OCI-LY1 (cell line): ENCODE measurements around the gene LHX5.
"Not testable (repeated sequence)": the region's sequence is repeated elsewhere in the genome, so short reads cannot be mapped to it uniquely, and the experiment has no call there.

Experiments
- H2AFZ ChIP-seq: fragments of 200-600 bp; sonication (generic), shearing (Covaris generic); 2 replicates; pipeline ENCODE4 v1.6.0; 2014; ENCODE audit warnings: antibody characterized with exemption, mild to moderate bottlenecking, low read length
- H3F3A ChIP-seq: fragments of 200-600 bp; sonication (generic), shearing (Covaris generic); 2 replicates; pipeline ENCODE4 v1.6.0; 2014; ENCODE audit warnings: mild to moderate bottlenecking, antibody characterized with exemption, low read length, moderate library complexity; ENCODE audit not compliant: insufficient read depth
- H3K27ac ChIP-seq: fragments of 200-600 bp; sonication (generic); 2 replicates; pipeline ENCODE4 v1.5.1; 2014; ENCODE audit warnings: low read length, mixed run types, mild to moderate bottlenecking, low read depth; ENCODE audit not compliant: poor library complexity, severe bottlenecking
- H3K27me3 ChIP-seq: fragments of 200-600 bp; sonication (generic); 2 replicates; pipeline ENCODE4 v1.6.0; 2014; ENCODE audit warnings: antibody characterized with exemption, mild to moderate bottlenecking, low read length, moderate library complexity; ENCODE audit not compliant: insufficient read depth
- H3K36me3 ChIP-seq: fragments of 200-600 bp; sonication (generic); 2 replicates; pipeline ENCODE4 v1.6.1; 2014; ENCODE audit warnings: mild to moderate bottlenecking, antibody characterized with exemption, low read length, moderate library complexity, mixed read lengths; ENCODE audit not compliant: insufficient read depth
- H3K4me1 ChIP-seq: fragments of 200-600 bp; sonication (generic); 2 replicates; pipeline ENCODE4 v1.5.1; 2014; ENCODE audit warnings: mild to moderate bottlenecking, low read length, moderate library complexity; ENCODE audit not compliant: insufficient read depth, severe bottlenecking
- H3K4me2 ChIP-seq: fragments of 200-600 bp; sonication (generic), shearing (Covaris generic); 2 replicates; pipeline ENCODE4 v1.6.1; 2014; ENCODE audit warnings: low read length
- H3K4me3 ChIP-seq: fragments of 200-600 bp; sonication (generic); 2 replicates; pipeline ENCODE4 v1.5.1; 2014; ENCODE audit warnings: low read length, low read depth, mild to moderate bottlenecking, mixed read lengths; ENCODE audit not compliant: poor library complexity, severe bottlenecking
- H3K79me2 ChIP-seq: fragments of 200-600 bp; shearing (Covaris generic); 2 replicates; pipeline ENCODE4 v1.6.1; 2016; ENCODE audit warnings: mixed run types, low read length, mixed read lengths; ENCODE audit not compliant: insufficient read depth
- H3K9ac ChIP-seq: fragments of 200-600 bp; sonication (generic), shearing (Covaris generic); 2 replicates; pipeline ENCODE4 v1.6.1; 2014; ENCODE audit warnings: mild to moderate bottlenecking, low read length, mixed read lengths
- H3K9me2 ChIP-seq: fragments of 200-600 bp; sonication (generic), shearing (Covaris generic); 2 replicates; pipeline ENCODE4 v1.6.1; 2014; ENCODE audit warnings: low read depth, mild to moderate bottlenecking, low read length, mixed read lengths
- H3K9me3 ChIP-seq: fragments of 200-600 bp; shearing (Covaris generic); 2 replicates; pipeline ENCODE4 v1.6.1; 2014; ENCODE audit warnings: low read length, mixed read lengths
- H4K20me1 ChIP-seq: fragments of 200-600 bp; sonication (generic), shearing (Covaris generic); 2 replicates; pipeline ENCODE4 v1.6.0; 2016; ENCODE audit warnings: mild to moderate bottlenecking, low read length; ENCODE audit not compliant: insufficient read depth
- CTCF ChIP-seq: fragments of 200-600 bp; sonication (generic), shearing (Covaris generic); IDR thresholded peaks from 2 replicates; pipeline ENCODE4 v1.5.1; 2017; ENCODE audit warnings: mild to moderate bottlenecking, antibody characterized with exemption, low read length, moderate library complexity, mixed read lengths
- EZH2 ChIP-seq: fragments of 200-600 bp; sonication (generic), shearing (Covaris generic); IDR thresholded peaks from 2 replicates; pipeline ENCODE4 v1.8.0; 2017; ENCODE audit warnings: borderline replicate concordance, mixed run types, mild to moderate bottlenecking, antibody characterized with exemption, low read length, moderate library complexity, mixed read lengths

Gene LHX5

GRCh38 chr12:113500306-113500675, 28.6 kb upstream of the LHX5 start:
- H3K4me3 ChIP-seq: no peak overlapping the region
- no peak overlapping the region for H3K9ac ChIP-seq
- H3K4me1 ChIP-seq: no peaks in the 10 kb centered on the region

GRCh38 chr12:113498490-113498889, 26.8 kb upstream of the LHX5 start:
- H3K4me1 ChIP-seq: no peaks in the 10 kb centered on the region
- no peak overlapping the region for H2AFZ ChIP-seq
- H3K9me2 ChIP-seq: no peaks in the 10 kb centered on the region
- H3K9ac ChIP-seq: no peak overlapping the region
- no peaks in the 10 kb centered on the region for H4K20me1 ChIP-seq
- H3K79me2 ChIP-seq: no peaks in the 10 kb centered on the region
- peaks cover 3% of the 10 kb centered on the region; the same call in 1 of the 2 replicates for H3K9me3 ChIP-seq
- H3K4me3 ChIP-seq: no peak overlapping the region
- no peak for TF ChIP-seq CTCF
- TF ChIP-seq EZH2: no peak
- H3F3A ChIP-seq: no peaks in the 10 kb centered on the region
- no peak overlapping the region for H3K27ac ChIP-seq
- H3K4me2 ChIP-seq: no peak overlapping the region
- no peaks in the 10 kb centered on the region for H3K36me3 ChIP-seq
- H3K27me3 ChIP-seq: no peaks in the 10 kb centered on the region

More at GRCh38 chr12:113500306-113500675, 28.6 kb upstream of the LHX5 start:
- Histone ChIP-seq H3K36me3 (no peaks in the 10 kb centered on the region), H3K9me2 (no peaks in the 10 kb centered on the region), H3K9me3 (peaks cover 3% of the 10 kb centered on the region; the same call in 1 of the 2 replicates), H3F3A (no peaks in the 10 kb centered on the region), H3K4me2 (no peak overlapping the region), H4K20me1 (no peaks in the 10 kb centered on the region), H2AFZ (no peak overlapping the region), H3K79me2 (no peaks in the 10 kb centered on the region), H3K27me3 (no peaks in the 10 kb centered on the region), H3K27ac (no peak overlapping the region)
- TF ChIP-seq EZH2 (no peak), CTCF (no peak)

GRCh38 chr12:113497693-113498092, 26.0 kb upstream of the LHX5 start:
- no peaks in the 10 kb centered on the region for H3F3A ChIP-seq
- no peaks in the 10 kb centered on the region for H3K4me1 ChIP-seq
- no peak overlapping the region for H2AFZ ChIP-seq
- no peak overlapping the region for H3K27ac ChIP-seq
- no peaks in the 10 kb centered on the region for H3K27me3 ChIP-seq
- H3K9ac ChIP-seq: no peak overlapping the region
- H3K36me3 ChIP-seq: no peaks in the 10 kb centered on the region
- no peak for TF ChIP-seq EZH2
- TF ChIP-seq CTCF: no peak
- H3K4me3 ChIP-seq: no peak overlapping the region
- no peaks in the 10 kb centered on the region for H3K9me2 ChIP-seq
- no peaks in the 10 kb centered on the region for H4K20me1 ChIP-seq
- no peak overlapping the region for H3K4me2 ChIP-seq
- peaks cover 3% of the 10 kb centered on the region; the same call in 1 of the 2 replicates for H3K9me3 ChIP-seq
- no peaks in the 10 kb centered on the region for H3K79me2 ChIP-seq

GRCh38 chr12:113495941-113496340, 24.3 kb upstream of the LHX5 start:
- not testable (repeated sequence) for H3K4me2 ChIP-seq, H3K4me3 ChIP-seq, H4K20me1 ChIP-seq

More at GRCh38 chr12:113495941-113496340, 24.3 kb upstream of the LHX5 start:
- not testable (repeated sequence) for H3F3A ChIP-seq, H3K9me3 ChIP-seq, H2AFZ ChIP-seq, H3K36me3 ChIP-seq, H3K27ac ChIP-seq, H3K9me2 ChIP-seq, H3K4me1 ChIP-seq, H3K79me2 ChIP-seq, H3K9ac ChIP-seq, H3K27me3 ChIP-seq
